GM19238 (cell line): ENCODE measurements around the gene SAP25.

Source experiments
- DNase-seq: peaks from one replicate; pipeline ENCODE4 v3.0.0; 2011; ENCODE audit warnings: low spot score; ENCODE audit not compliant: insufficient read length

SAP25 gene

GRCh38 chr7:100595188-100595587 is 21.5 kb upstream of the SAP25 start:
- no peak for DNase-seq

- DNase-seq, result no peak
Observed at GRCh38 chr7:100591596-100591995, 17.9 kb upstream of the SAP25 start.

GRCh38 chr7:100590077-100590737 is 16.5 kb upstream of the SAP25 start:
- no peak for DNase-seq

- no peak for DNase-seq
Observed at GRCh38 chr7:100589341-100589947, 15.7 kb upstream of the SAP25 start.

- no peak for DNase-seq
Observed at GRCh38 chr7:100588438-100588837, 14.7 kb upstream of the SAP25 start.

- peak; percentile 100 for DNase-seq
Observed at GRCh38 chr7:100586266-100587025, 12.7 kb upstream of the SAP25 start, which contains the start of gene FBXO24. Gene FBXO24 (plus strand): TSS chr7:100586328. CDS start chr7:100586626, 298 bp downstream.

GRCh38 chr7:100585511-100586265 is 12.0 kb upstream of the SAP25 start, which contains the start of gene LRCH4:
Gene LRCH4 (minus strand): TSS chr7:100586129. CDS start chr7:100586100, 29 bp downstream.
- DNase-seq, result peak; percentile 60

- DNase-seq, result no peak
Observed at GRCh38 chr7:100584683-100585510, 11.2 kb upstream of the SAP25 start.

- DNase-seq, result no peak
Observed at GRCh38 chr7:100584054-100584682, 10.5 kb upstream of the SAP25 start.

- DNase-seq, result peak; percentile 65
Observed at GRCh38 chr7:100583132-100584053, 9.7 kb upstream of the SAP25 start.

GRCh38 chr7:100582650-100583049 is 8.9 kb upstream of the SAP25 start:
- DNase-seq, result no peak

- no peak for DNase-seq
Observed at GRCh38 chr7:100582041-100582579, 8.4 kb upstream of the SAP25 start.

GRCh38 chr7:100580466-100581283 is 7.0 kb upstream of the SAP25 start:
- no peak for DNase-seq

GRCh38 chr7:100578246-100579183 is 4.8 kb upstream of the SAP25 start:
- DNase-seq, result no peak

GRCh38 chr7:100577507-100577906 is 3.8 kb upstream of the SAP25 start:
- no peak for DNase-seq

- DNase-seq, result no peak
Observed at GRCh38 chr7:100577103-100577502, 3.4 kb upstream of the SAP25 start.
